Central memory CD8-positive, alpha-beta T cell (primary cell): ENCODE data around the gene RAPGEF2.
"Not testable (repeated sequence)": the region's sequence is repeated elsewhere in the genome, so short reads cannot be mapped to it uniquely, and the experiment has no call there.

Source experiments
- ATAC-seq: fragments of 150-1000 bp; cut with Tn5 transposase; replicated peaks from 2 replicates; pipeline ENCODE4 v1.10.0; 2022; ENCODE audit warnings: mild to moderate bottlenecking, moderate FRiP score, moderate number of reproducible peaks; ENCODE audit not compliant: poor library complexity, severe bottlenecking; ENCODE audit errors: extremely low read depth
- DNase-seq, 2 donors: peaks; one replicate each; pipeline ENCODE4 v3.0.0; 2021; ENCODE audit warnings: low spot score in 2 of 2
- H3K27ac Mint-ChIP-seq: one replicate; pipeline ENCODE4 v1.8.0; 2022; ENCODE audit warnings: low read depth, mild to moderate bottlenecking, moderate library complexity, mixed read lengths
- H3K27me3 Mint-ChIP-seq: one replicate; pipeline ENCODE4 v1.8.0; 2022; ENCODE audit warnings: mixed read lengths
- H3K36me3 Mint-ChIP-seq: one replicate; pipeline ENCODE4 v1.8.0; 2022; ENCODE audit warnings: mild to moderate bottlenecking, moderate library complexity, mixed read lengths; ENCODE audit not compliant: insufficient read depth
- H3K4me1 Mint-ChIP-seq: one replicate; pipeline ENCODE4 v1.8.0; 2022; ENCODE audit warnings: mixed read lengths
- H3K4me3 Mint-ChIP-seq: one replicate; pipeline ENCODE4 v1.8.0; 2022; ENCODE audit warnings: mild to moderate bottlenecking, moderate library complexity, mixed read lengths
- H3K9me3 Mint-ChIP-seq: one replicate; pipeline ENCODE4 v1.8.0; 2022; ENCODE audit warnings: mixed read lengths

Gene RAPGEF2

DNA sequence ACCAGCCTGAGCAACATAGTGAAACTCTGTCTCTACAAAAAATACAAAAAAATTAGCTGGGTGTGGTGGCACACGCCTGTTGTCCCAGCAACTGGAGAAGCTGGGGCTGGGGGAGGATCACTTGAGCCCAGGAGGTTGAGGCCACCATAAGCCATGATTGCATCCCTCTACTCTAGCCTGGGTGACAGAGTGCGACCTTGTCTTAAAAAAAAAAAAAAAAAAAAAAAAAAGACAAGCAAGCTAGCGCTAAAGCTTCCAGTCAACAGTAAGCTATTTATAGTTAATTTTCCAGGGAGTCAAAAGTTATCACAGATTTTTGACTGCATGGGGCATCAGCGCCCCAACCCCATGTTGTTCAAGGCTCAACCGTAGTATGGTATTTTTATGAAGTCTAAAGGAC lies 273.4 kb downstream of the RAPGEF2 start:
- H3K36me3 Mint-ChIP-seq: no peaks in the 10 kb centered on the region
- H3K4me1 Mint-ChIP-seq: no peaks in the 10 kb centered on the region
- H3K27ac Mint-ChIP-seq: no peak overlapping the region
- DNase-seq (no peak), ATAC-seq (no peak)
- H3K27me3 Mint-ChIP-seq: no peaks in the 10 kb centered on the region
- no peaks in the 10 kb centered on the region for H3K9me3 Mint-ChIP-seq
- H3K4me3 Mint-ChIP-seq: no peak overlapping the region

DNA sequence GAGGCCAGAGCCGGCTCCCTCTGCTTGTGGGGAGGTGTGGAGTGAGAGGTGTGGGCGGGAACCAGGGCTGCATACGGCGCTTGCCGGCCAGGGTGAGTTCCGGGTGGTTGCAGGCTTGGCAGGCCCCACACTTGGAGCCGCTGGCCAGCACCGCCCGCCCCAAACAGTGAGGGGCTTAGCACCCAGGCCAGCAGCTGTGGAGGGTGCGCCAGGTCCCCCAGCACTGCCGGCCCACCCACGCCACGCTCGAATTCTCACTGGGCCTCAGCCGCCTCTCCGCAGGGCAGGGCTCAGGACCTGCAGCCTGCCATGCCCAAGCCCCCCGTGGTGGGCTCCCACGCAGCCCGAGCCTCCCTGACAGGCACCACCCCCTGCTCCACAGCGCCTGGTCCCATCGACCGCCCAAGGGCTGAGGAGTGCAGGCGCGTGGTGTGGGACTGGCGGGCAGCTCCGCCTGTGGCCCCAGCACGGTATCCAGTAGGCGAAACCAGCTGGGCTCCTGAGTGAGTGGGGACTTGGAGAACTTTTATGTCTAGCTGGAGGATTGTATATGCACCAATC lies 275.3 kb downstream of the RAPGEF2 start:
- Mint-ChIP-seq H3K4me1 (no peaks in the 10 kb centered on the region), H3K4me3 (no peak overlapping the region), H3K27me3 (no peaks in the 10 kb centered on the region), H3K9me3 (no peaks in the 10 kb centered on the region), H3K36me3 (no peaks in the 10 kb centered on the region), H3K27ac (no peak overlapping the region)
- ATAC-seq: no peak
- no peak for DNase-seq

DNA sequence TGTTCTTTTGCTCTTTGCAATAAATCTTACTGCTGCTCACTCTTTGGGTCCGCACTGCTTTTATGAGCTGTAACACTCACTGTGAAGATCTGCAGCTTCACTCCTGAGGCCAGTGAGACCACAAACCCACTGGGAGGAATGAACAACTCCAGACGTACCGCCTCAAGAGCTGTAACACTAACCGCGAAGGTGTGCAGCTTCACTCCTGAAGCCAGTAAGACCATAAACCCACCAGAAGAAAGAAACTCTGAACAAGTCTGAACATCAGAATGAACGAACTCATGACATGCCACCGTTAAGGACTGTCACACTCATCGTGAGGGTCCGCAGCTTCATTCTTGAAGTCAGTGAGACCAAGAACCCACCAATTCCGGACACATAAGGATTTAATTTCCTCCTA lies 276.2 kb downstream of the RAPGEF2 start:
- H3K36me3 Mint-ChIP-seq, DNase-seq, H3K4me1 Mint-ChIP-seq, H3K4me3 Mint-ChIP-seq, ATAC-seq, H3K27ac Mint-ChIP-seq, H3K27me3 Mint-ChIP-seq, H3K9me3 Mint-ChIP-seq: not testable (repeated sequence)

DNA sequence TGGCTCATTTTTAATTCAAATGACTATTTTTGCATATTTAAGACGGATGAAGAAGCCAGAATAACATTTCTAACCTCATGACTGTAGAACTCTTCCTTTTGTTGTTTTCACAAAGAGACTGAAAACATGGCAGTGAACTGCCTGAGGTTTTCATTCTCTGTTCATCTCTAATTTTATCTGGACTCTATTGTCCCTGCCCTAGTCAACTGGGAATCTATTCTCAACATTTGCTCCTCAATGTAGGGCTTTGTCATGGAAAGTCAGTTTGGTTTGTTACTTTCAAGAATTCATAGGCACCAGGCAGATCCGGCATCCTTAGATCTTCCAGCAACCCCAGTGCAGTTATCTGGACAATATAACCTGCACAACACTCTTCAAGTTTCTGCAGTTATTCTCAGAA lies 277.0 kb downstream of the RAPGEF2 start:
- no peak overlapping the region for H3K27ac Mint-ChIP-seq
- DNase-seq (no peak), ATAC-seq (no peak)
- no peaks in the 10 kb centered on the region for H3K36me3 Mint-ChIP-seq
- H3K27me3 Mint-ChIP-seq: peaks cover 4% of the 10 kb centered on the region
- H3K4me1 Mint-ChIP-seq: no peaks in the 10 kb centered on the region
- no peaks in the 10 kb centered on the region for H3K9me3 Mint-ChIP-seq
- no peak overlapping the region for H3K4me3 Mint-ChIP-seq

GRCh38 chr4:159382856-159383561 lies 280.1 kb downstream of the RAPGEF2 start:
- DNase-seq: no peak
- Mint-ChIP-seq H3K4me3 (no peak overlapping the region), H3K36me3 (peaks cover 1% of the 10 kb centered on the region), H3K4me1 (no peaks in the 10 kb centered on the region), H3K27me3 (peaks cover 35% of the 10 kb centered on the region), H3K27ac (no peak overlapping the region), H3K9me3 (peaks cover 10% of the 10 kb centered on the region)
- no peak for ATAC-seq

GRCh38 chr4:159383562-159383931 lies 280.7 kb downstream of the RAPGEF2 start:
- Mint-ChIP-seq H3K27ac (no peak overlapping the region), H3K4me1 (no peaks in the 10 kb centered on the region), H3K9me3 (peaks cover 10% of the 10 kb centered on the region), H3K4me3 (no peak overlapping the region), H3K36me3 (peaks cover 1% of the 10 kb centered on the region), H3K27me3 (peaks cover 37% of the 10 kb centered on the region)
- no peak for ATAC-seq
- no peak for DNase-seq

DNA sequence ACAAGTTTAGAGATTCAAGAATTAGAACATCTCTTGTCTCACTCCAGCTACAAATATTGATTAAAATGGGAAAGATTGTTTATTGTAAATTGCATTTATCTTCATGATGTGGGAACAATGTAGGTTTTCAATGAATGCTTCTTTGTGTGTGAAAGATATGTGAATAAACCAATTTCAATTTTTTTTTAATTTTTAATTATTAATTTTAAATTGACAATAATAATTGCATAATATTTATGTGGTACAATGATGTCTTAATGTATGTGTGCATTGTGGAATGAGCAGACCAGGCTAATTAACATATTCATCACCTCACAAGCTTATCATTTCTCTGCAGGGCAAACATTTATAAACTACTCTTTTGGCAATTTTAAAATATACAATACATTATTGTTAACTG lies 281.1 kb downstream of the RAPGEF2 start:
- Mint-ChIP-seq H3K4me1 (no peaks in the 10 kb centered on the region), H3K36me3 (peaks cover 1% of the 10 kb centered on the region), H3K27ac (no peak overlapping the region), H3K9me3 (peaks cover 10% of the 10 kb centered on the region), H3K4me3 (no peak overlapping the region), H3K27me3 (peaks cover 37% of the 10 kb centered on the region)
- ATAC-seq: no peak
- no peak for DNase-seq

- Mint-ChIP-seq H3K36me3 (peaks cover 1% of the 10 kb centered on the region), H3K27me3 (peaks cover 37% of the 10 kb centered on the region), H3K9me3 (peaks cover 10% of the 10 kb centered on the region), H3K27ac (no peak overlapping the region), H3K4me3 (no peak overlapping the region), H3K4me1 (no peaks in the 10 kb centered on the region)
- no peak for DNase-seq
- no peak for ATAC-seq
These were observed 281.8 kb downstream of the RAPGEF2 start for GRCh38 chr4:159384632-159385031.

DNA sequence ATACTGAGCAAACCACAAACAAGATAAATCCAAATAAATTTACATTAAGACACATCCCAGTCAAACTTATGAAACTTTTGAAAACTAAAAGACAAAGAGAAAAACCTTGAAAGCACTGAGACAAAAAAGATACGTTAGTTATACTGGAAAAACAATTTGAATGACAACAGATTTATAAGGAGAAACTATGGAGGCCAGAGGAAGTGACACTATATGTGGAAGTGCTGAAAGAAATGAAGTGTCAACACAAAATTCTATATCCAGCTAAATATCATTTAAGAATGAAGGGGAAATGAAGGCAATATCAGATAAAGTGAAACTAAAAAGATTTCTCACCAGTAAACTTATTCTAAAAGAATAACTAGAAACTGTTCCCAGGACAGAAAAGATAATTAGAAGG lies 283.7 kb downstream of the RAPGEF2 start:
- Mint-ChIP-seq H3K9me3 (peaks cover 10% of the 10 kb centered on the region), H3K27ac (no peak overlapping the region), H3K4me3 (no peak overlapping the region), H3K27me3 (peaks cover 37% of the 10 kb centered on the region), H3K4me1 (no peaks in the 10 kb centered on the region), H3K36me3 (peaks cover 1% of the 10 kb centered on the region)
- DNase-seq (no peak), ATAC-seq (no peak)

- H3K4me3 Mint-ChIP-seq: no peak overlapping the region
These were observed 286.9 kb downstream of the RAPGEF2 start for GRCh38 chr4:159389756-159390155.

DNA sequence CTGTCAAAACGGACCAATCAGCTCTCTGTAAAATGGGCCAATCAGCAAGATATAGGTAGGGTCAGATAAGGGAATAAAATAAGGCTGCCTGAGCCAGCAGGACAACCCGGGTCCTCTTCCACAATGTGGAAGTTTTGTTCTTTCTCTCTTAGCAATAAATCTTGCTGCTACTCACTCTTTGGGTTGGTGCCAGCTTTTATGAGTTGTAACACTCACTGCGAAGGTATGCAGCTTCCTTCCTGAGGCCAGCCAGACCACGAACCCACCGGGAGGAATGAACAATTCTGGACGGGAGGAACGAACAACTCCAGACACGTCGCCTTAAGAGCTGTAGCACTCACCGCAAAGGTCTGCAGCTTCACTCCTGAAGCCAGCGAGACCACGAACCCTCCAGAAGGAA lies 287.8 kb downstream of the RAPGEF2 start:
- peaks cover 34% of the 10 kb centered on the region for H3K27me3 Mint-ChIP-seq
- no peak overlapping the region for H3K27ac Mint-ChIP-seq
- no peak overlapping the region for H3K4me3 Mint-ChIP-seq
- no peaks in the 10 kb centered on the region for H3K4me1 Mint-ChIP-seq
- no peak for ATAC-seq
- H3K36me3 Mint-ChIP-seq: no peaks in the 10 kb centered on the region
- peaks cover 10% of the 10 kb centered on the region for H3K9me3 Mint-ChIP-seq
- DNase-seq: no peak

More at GRCh38 chr4:159389756-159390155, 286.9 kb downstream of the RAPGEF2 start:
- no peak for DNase-seq
- Mint-ChIP-seq H3K9me3 (peaks cover 10% of the 10 kb centered on the region), H3K4me1 (no peaks in the 10 kb centered on the region), H3K27me3 (peaks cover 43% of the 10 kb centered on the region), H3K27ac (no peak overlapping the region), H3K36me3 (peaks cover 1% of the 10 kb centered on the region)
- ATAC-seq: no peak

DNA sequence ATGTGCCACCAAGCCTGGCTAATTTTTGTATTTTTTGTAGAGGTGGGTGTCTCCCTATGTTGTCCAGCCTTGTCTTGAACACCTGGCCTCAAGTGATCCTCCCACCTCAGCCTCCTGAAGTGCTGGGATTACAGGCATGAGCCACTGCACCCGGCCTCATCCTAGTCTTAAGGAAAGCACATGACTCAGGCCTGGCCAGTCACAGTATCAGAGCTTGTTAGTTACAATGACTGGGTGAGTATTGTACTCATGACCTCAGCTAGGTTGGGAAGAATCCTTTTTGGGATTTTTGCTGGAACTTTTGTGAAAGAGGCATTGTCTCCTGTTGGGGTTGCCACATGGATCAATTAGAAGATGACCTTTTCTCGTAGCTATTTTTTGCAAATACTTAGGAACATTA lies 292.8 kb downstream of the RAPGEF2 start:
- no peak overlapping the region for H3K4me3 Mint-ChIP-seq
- no peak overlapping the region for H3K27ac Mint-ChIP-seq
- DNase-seq: no peak
- no peaks in the 10 kb centered on the region for H3K36me3 Mint-ChIP-seq
- H3K27me3 Mint-ChIP-seq: peaks cover 21% of the 10 kb centered on the region
- no peaks in the 10 kb centered on the region for H3K4me1 Mint-ChIP-seq
- ATAC-seq: no peak
- no peaks in the 10 kb centered on the region for H3K9me3 Mint-ChIP-seq

DNA sequence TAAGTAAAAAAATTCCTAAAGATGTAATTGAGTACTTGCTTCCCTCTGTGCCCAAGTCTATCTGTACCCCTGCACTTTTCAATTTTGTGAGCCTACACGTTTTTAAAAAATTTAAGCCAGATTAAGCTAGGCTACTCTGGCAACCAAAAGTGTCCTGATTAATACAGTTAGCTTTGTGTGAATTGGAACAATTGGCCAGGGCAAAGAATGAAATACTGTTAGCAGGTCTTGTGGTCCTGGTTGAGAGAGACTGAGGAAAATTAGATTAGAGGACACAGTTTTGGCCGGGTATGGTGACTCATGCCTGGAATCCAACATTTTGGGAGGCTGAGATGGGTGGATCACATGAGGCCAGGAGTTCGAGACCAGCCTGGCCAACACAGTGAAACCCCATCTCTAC lies 293.3 kb downstream of the RAPGEF2 start:
- no peaks in the 10 kb centered on the region for H3K4me1 Mint-ChIP-seq
- no peaks in the 10 kb centered on the region for H3K36me3 Mint-ChIP-seq
- DNase-seq: no peak
- no peaks in the 10 kb centered on the region for H3K9me3 Mint-ChIP-seq
- H3K4me3 Mint-ChIP-seq: no peak overlapping the region
- peaks cover 25% of the 10 kb centered on the region for H3K27me3 Mint-ChIP-seq
- no peak for ATAC-seq
- H3K27ac Mint-ChIP-seq: no peak overlapping the region
